ENCODE measurements around the gene AATK.

AATK gene

DNA sequence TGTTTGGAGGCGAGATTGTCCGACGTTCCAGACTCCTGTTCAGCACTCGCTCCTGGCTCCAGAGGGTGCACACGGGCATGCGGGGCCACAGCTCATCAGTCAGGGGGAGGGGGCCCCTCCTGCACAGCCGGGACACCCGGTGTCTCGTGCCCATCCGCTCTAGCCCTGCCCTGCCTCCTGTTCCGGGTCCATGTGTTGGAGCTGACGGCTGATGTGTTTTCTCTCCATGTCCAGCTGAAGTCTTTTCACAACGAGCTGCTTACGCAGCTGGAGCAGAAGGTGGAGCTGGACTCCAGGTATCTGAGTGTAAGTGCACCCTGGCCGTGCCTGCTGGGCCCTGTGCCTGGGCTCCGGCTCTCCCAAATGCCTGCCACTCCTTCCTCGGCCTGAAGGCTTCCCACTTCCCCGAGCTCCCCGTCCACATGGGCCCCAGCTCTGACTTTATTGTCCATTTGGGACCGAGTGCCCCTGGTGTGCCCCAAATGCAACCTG, 80.6 kb downstream of the AATK start:
- H3K4me3 ChIP-seq (replicated peaks; ENCODE audit: insufficient read depth, low read length), result no peak overlapping the region
- TF ChIP-seq, protein P1, sequence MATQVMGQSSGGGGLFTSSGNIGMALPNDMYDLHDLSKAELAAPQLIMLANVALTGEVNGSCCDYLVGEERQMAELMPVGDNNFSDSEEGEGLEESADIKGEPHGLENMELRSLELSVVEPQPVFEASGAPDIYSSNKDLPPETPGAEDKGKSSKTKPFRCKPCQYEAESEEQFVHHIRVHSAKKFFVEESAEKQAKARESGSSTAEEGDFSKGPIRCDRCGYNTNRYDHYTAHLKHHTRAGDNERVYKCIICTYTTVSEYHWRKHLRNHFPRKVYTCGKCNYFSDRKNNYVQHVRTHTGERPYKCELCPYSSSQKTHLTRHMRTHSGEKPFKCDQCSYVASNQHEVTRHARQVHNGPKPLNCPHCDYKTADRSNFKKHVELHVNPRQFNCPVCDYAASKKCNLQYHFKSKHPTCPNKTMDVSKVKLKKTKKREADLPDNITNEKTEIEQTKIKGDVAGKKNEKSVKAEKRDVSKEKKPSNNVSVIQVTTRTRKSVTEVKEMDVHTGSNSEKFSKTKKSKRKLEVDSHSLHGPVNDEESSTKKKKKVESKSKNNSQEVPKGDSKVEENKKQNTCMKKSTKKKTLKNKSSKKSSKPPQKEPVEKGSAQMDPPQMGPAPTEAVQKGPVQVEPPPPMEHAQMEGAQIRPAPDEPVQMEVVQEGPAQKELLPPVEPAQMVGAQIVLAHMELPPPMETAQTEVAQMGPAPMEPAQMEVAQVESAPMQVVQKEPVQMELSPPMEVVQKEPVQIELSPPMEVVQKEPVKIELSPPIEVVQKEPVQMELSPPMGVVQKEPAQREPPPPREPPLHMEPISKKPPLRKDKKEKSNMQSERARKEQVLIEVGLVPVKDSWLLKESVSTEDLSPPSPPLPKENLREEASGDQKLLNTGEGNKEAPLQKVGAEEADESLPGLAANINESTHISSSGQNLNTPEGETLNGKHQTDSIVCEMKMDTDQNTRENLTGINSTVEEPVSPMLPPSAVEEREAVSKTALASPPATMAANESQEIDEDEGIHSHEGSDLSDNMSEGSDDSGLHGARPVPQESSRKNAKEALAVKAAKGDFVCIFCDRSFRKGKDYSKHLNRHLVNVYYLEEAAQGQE (IDR thresholded peaks at IDR 0.05; ENCODE audit: insufficient replicate concordance, low read depth), result no peak
- no peak for TF ChIP-seq SPI1 (IDR thresholded peaks at IDR 0.05; ENCODE audit: borderline replicate concordance, low read depth)
- TF ChIP-seq, protein P2, sequence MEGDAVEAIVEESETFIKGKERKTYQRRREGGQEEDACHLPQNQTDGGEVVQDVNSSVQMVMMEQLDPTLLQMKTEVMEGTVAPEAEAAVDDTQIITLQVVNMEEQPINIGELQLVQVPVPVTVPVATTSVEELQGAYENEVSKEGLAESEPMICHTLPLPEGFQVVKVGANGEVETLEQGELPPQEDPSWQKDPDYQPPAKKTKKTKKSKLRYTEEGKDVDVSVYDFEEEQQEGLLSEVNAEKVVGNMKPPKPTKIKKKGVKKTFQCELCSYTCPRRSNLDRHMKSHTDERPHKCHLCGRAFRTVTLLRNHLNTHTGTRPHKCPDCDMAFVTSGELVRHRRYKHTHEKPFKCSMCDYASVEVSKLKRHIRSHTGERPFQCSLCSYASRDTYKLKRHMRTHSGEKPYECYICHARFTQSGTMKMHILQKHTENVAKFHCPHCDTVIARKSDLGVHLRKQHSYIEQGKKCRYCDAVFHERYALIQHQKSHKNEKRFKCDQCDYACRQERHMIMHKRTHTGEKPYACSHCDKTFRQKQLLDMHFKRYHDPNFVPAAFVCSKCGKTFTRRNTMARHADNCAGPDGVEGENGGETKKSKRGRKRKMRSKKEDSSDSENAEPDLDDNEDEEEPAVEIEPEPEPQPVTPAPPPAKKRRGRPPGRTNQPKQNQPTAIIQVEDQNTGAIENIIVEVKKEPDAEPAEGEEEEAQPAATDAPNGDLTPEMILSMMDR (IDR thresholded peaks at IDR 0.05; ENCODE audit: insufficient read depth, low read length), result no peak
- no peak for TF ChIP-seq GABPA (IDR thresholded peaks at IDR 0.05; ENCODE audit: low read depth)
- TF ChIP-seq POLR2AphosphoS5 (IDR thresholded peaks at IDR 0.05; ENCODE audit: low read depth), result no peak
- H3K27ac ChIP-seq (replicated peaks), result no peak overlapping the region
- H3K27me3 ChIP-seq (ENCODE audit: insufficient read depth, poor library complexity, severe bottlenecking), result no peaks in the 10 kb centered on the region
- no peak for DNase-seq (ENCODE audit: low read depth in 1 of 2, low spot score in 1 of 2)

DNA sequence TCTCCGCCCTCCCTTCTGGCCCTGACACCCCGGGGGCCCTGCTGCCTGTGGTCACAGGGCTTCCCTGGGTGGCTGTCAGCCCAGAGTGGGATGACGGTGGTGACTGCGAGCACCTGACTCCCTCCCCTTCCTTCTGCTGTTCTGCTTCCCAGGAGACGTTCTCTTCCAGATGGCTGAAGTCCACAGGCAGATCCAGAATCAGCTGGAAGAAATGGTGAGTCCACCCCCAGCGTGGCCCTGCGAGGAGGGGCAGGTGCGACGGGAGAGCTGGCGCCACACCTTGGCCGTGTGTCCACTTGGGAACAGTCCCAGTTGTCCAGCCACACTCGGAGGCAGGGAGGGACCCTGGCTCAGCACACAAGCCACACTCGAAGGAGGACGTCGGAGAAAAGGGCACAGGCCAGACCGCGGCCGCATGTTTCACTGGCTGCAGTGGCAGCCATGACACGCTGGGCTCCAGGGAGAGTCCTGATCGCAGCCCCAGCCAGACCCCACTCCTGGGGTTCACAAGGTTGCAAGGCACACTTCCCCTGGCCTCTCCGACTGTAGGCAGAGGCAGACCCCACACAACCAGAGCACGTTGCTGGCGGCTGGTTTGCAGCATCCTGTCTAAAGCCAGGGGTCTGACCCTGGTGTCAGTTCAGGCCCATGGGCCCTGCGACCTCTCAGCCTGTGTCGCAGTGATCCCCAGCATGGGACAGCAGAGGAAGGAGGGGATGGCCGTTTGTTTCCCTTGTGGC, 81.2 kb downstream of the AATK start:
- Histone ChIP-seq H3K27me3 (ENCODE audit: insufficient read depth, poor library complexity, severe bottlenecking) (no peaks in the 10 kb centered on the region), H3K4me3 (replicated peaks; ENCODE audit: insufficient read depth, low read length) (no peak overlapping the region), H3K27ac (replicated peaks) (no peak overlapping the region)
- TF ChIP-seq POLR2AphosphoS5 (IDR thresholded peaks at IDR 0.05; ENCODE audit: low read depth) (no peak), SPI1 (IDR thresholded peaks at IDR 0.05; ENCODE audit: borderline replicate concordance, low read depth) (no peak), GABPA (IDR thresholded peaks at IDR 0.05; ENCODE audit: low read depth) (no peak)
- TF ChIP-seq, protein P2 (IDR thresholded peaks at IDR 0.05; ENCODE audit: insufficient read depth, low read length), result no peak
- TF ChIP-seq, protein P1 (IDR thresholded peaks at IDR 0.05; ENCODE audit: insufficient replicate concordance, low read depth), result no peak
- no peak for DNase-seq (ENCODE audit: low read depth in 1 of 2, low spot score in 1 of 2)

DNA sequence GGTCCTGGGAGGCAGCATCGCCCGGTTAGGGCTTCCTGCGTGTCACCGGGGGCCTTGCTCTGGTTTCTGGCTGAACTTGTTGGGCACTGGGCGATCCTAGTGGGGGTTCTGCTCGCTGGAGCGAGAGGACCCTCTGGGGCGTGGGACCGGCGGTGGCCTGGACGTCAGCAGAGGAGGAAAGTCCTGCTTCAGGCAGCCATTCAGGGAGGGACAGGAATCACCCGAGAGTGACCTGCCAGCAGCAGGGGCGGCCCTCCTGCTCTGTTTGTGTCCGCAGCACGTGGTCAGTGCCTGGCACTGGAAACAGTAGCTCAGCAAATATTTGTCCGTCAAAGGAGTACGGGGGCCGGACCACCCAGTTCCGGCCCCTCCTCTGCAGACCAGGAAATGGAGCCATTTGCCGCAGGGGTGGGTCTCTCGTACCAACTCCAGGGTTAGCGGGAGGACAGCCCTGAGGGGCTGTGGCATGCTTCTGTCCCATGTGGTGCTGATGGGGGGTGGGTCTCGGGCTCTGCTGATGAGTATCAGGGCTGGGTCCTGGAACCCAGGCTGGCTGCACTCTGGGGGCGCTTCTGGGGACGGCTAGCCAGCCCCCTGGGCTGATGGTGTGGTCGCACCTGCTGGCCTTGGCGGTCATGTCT, 82.8 kb downstream of the AATK start:
- TF ChIP-seq, protein P1 (IDR thresholded peaks at IDR 0.05; ENCODE audit: insufficient replicate concordance, low read depth), result no peak
- TF ChIP-seq, protein P2 (IDR thresholded peaks at IDR 0.05; ENCODE audit: insufficient read depth, low read length), result no peak
- no peak for TF ChIP-seq POLR2AphosphoS5 (IDR thresholded peaks at IDR 0.05; ENCODE audit: low read depth)
- TF ChIP-seq GABPA (IDR thresholded peaks at IDR 0.05; ENCODE audit: low read depth), result no peak
- TF ChIP-seq SPI1 (IDR thresholded peaks at IDR 0.05; ENCODE audit: borderline replicate concordance, low read depth), result no peak
- H3K27me3 ChIP-seq (ENCODE audit: insufficient read depth, poor library complexity, severe bottlenecking), result no peaks in the 10 kb centered on the region
- no peak for DNase-seq (ENCODE audit: low read depth in 1 of 2, low spot score in 1 of 2)
- no peak overlapping the region for H3K4me3 ChIP-seq (replicated peaks; ENCODE audit: insufficient read depth, low read length)
- no peak overlapping the region for H3K27ac ChIP-seq (replicated peaks)
